NCI-H1436 (cell line): ENCODE results near the gene CFAP43.
A peak's percentile ranks its signal among the peaks of the same experiment; 100 is the strongest.
"Not testable (repeated sequence)": the region's sequence is repeated elsewhere in the genome, so short reads cannot be mapped to it uniquely, and the experiment has no call there.

Experiments
- DNase-seq: peaks from one replicate; lab custom pipeline; 2025; lab: John Stamatoyannopoulos, UW

CFAP43 gene

DNA sequence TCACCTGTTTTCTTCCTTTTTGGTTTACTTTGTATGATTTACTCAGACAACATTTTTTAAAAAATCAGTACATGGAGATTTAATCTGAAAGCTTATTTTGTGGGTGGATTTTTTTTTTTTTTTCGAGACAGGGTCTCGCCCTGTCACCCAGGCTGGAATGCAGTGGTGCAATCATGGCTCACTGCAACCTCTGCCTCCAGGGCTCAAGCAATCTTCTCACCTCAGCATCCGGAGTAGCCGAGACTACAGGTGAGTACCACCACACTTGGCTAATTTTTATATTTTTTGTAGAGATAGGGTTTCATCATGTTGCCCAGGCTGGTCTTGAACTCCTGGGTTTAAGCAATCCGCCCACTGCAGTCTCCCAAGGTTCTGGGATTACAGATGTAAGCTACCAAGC lies 25.1 kb upstream of the CFAP43 start:
- no peak for DNase-seq

DNA sequence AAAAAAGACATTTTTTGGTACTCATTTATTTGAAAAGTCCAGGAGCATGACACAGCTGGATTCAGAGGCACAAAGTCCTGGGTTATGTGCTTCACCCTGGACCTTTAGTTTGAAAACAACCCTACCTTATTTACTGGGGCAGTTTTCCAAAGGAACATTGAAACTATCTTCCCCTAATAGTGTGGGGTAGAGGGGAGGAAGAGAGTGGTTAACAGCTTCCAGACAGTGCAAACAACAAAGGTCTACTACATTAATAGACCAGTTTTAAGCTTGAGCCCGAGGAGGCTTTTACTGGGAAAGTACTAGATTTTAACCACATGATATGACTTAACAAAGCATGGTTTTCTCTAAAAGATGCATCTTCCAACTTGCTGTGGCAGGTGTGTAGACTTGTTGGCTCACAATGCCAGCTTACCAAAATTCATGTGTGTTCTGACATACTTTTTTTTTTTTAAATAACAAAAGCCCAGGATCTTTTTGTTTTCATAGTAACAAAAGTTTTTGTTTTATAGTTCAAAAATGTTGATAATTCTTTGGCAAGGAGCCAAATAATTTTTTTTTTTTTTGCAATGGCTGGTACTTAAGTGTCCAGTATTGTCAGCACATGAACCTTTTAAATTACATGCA lies 24.3 kb upstream of the CFAP43 start:
- DNase-seq = no peak

GRCh38 chr10:104255311-104255981 lies 23.3 kb upstream of the CFAP43 start:
- no peak for DNase-seq

GRCh38 chr10:104254493-104255310 lies 22.5 kb upstream of the CFAP43 start, which contains the start of gene GSTO1:
Gene GSTO1 (plus strand): TSS chr10:104254892. CDS start chr10:104254929, 37 bp downstream.
- peak; percentile 30 for DNase-seq

GRCh38 chr10:104253606-104254410 lies 21.6 kb upstream of the CFAP43 start:
- DNase-seq = no peak

DNA sequence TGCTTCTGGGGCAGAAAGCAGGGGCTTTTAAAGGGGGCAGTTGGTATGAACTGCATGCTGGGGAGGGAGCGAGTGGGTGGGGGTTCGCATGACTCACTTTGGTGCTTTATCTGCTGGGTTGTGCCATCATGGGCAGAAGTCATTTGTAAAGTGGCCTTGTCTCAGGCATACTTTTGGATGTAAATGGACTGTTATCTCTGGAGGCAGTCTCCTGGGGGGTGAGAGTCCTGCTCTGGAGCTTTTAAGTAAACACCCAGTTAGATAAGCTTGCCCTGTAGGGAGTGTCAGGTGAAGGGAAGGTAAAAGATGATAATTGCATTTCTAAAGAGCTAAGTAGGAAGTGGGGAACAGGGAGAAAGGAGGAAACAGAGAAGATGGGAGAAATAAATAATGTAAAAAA lies 20.9 kb upstream of the CFAP43 start:
- no peak for DNase-seq

- no peak for DNase-seq
Observed at GRCh38 chr10:104252368-104252767, 20.2 kb upstream of the CFAP43 start.

- DNase-seq = no peak
Observed at GRCh38 chr10:104251443-104251842, 19.3 kb upstream of the CFAP43 start.

DNA sequence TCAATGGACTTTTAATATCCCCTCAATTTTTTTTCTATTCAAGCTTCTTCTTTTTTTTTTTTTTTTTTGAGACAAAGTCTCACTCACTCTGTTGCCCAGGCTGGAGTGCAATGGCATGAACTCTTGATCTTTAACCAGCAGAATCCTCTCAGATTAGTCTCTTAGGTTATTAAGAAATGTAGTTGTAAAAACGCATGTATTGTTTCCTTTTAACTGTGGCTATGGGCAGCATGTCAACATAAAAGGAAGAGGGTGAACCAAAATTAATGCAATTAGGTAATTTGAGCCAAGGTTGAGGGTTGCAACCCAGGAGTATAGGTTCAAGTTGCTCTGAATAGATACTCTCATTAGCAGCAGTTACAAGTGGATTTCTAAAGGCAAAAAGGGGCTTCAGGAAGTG lies 18.2 kb upstream of the CFAP43 start:
- no peak for DNase-seq

- not testable (repeated sequence) for DNase-seq
Observed at GRCh38 chr10:104248931-104249330, 16.8 kb upstream of the CFAP43 start.

DNA sequence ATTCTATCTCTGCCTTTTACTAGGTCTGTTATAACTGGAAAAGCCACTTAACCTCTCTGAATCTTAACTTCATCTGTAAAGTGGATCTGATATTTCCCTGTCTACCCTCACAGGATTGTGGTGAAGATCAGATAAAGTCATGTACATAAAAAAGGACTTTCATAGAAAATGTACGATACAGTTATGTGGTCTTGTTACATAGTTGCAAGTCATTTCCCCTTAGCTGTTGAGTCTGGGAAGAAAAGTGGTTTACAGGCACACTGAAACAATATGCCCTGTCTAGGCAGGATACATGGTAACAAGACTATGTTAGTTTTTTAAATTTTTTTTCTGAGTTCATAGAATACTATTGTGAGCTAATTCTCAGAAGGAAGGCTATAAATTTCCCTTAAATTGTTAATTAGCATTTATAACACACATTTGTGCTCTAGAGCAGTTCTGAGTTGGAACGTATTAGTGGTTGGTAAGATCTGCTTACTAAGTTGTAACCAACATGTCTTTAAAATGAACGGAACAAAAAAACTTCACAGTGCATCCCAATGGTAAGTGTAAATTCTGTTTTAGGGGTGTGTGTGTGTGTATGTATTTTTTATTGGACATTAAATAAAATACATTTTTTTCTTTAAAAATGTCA lies 15.5 kb upstream of the CFAP43 start:
- DNase-seq = no peak

- DNase-seq = no peak
Observed at GRCh38 chr10:104246976-104247375, 14.8 kb upstream of the CFAP43 start.

DNA sequence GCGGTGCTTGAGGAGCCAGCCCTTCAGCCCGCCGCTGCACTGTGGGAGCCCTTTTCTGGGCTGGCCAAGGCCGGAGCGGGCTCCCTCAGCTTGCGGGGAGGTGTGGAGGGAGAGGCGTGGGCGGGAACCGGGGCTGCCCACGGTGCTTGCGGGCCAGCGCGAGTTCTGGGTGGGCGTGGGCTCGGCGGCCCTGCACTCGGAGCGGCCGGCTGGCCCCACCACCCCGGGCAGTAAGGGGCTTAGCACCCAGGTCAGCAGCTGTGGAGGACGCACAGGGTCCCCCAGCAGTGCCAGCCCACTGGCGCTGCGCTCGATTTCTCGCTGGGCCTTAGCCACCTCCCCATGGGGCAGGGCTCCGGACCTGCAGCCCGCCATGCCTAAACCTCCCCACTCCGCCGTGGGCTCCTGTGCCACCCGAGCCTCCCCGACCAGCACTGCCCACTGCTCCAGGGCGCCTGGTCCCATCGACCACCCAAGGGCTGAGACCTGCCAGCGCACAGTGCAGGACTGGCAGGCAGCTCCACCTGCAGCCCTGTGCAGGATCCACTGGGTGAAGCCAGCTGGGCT lies 13.0 kb upstream of the CFAP43 start:
- no peak for DNase-seq

GRCh38 chr10:104243512-104243911 lies 11.3 kb upstream of the CFAP43 start:
- DNase-seq = no peak

DNA sequence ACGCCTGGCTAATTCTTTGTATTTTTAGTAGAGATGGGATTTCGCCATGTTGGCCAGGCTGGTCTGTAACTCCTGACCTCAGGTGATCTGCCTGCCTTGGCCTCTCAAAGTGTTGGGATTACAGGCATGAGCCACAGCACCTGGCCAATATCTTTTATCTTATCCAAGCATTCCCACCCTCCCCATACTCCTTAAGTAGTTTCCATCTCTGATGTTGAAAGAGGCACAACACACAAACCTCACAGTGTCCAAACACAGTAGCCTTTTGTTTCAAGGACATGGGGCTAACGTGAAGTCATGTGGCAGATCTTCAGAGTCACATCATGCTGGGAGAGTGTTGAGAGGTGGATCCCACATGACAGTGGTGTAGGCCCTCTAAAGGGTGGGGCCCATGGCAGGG lies 10.8 kb upstream of the CFAP43 start:
- DNase-seq = not testable (repeated sequence)

DNA sequence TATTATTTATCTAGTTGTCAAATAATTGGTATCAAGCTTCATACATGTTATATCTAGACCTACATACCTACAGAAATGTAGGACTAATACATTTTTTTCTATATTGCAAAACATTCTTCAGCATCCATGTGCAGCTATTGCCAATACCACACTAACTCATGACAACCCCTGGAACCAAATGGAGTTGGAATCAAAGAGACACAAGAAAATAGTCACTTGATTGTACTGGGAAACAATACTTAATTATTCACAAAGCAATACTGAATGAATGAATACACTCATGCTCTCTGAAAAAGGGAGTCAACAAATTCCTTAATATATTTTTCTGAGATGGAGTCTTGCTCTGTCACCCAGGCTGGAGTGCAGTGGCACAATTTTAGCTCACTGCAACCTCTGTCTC lies 10.4 kb upstream of the CFAP43 start:
- no peak for DNase-seq

GRCh38 chr10:104240078-104240477 lies 7.9 kb upstream of the CFAP43 start:
- DNase-seq = no peak

DNA sequence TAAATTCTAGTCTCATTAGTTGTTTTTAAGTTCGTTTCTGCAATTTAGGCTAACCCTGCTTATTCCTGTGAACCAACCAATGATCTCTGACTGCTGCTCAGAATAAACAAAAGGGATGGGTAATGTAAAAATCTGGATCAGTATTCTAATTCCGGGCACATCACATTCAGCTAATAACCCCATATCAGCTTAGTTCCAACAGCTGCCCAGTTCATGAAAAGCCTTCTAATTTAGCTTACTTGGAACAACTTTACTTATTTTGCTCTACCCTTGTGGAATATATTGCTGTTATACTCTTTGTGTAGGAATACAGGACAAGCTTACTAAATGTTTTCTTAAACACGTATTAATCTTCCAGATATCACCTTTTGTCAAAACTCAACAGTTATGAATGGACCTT lies 3.6 kb upstream of the CFAP43 start:
- no peak for DNase-seq

GRCh38 chr10:104234934-104235333 lies 2.8 kb upstream of the CFAP43 start:
- DNase-seq = no peak

GRCh38 chr10:104233817-104234216 lies 1.7 kb upstream of the CFAP43 start:
- DNase-seq = no peak

DNA sequence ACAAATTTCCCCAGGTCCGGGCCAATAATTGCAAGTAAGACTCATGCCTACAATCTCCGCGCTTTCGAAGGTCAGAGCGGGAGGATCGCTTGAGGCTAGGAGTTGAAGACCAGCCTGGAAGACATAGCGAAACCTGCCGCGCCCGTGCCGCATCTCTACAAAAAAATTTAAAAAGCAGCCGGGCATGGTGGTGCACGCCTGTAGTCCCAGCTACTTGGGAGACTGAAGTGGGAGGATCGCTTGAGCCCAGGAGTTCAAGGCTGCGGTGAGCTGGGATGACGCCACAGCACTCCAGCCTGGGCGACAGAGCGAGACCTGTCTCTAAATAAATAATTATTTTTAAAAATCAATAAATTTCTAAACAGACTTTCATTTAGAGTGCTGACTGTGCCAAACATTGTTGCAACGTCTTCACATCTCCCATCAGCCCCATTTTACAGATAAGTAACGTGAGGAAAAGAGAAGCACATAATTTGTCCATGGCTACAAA lies 494 bp upstream of the CFAP43 start:
- no peak for DNase-seq
